Fibroblast of gingiva (primary cell): ENCODE results near the gene IKZF4.
"Not testable (repeated sequence)": the region's sequence is repeated elsewhere in the genome, so short reads cannot be mapped to it uniquely, and the experiment has no call there.

Experiments
- DNase-seq: peaks from one replicate; pipeline ENCODE4 v3.0.0-alpha.2; 2011; ENCODE audit warnings: low read depth

The IKZF4 gene

DNA sequence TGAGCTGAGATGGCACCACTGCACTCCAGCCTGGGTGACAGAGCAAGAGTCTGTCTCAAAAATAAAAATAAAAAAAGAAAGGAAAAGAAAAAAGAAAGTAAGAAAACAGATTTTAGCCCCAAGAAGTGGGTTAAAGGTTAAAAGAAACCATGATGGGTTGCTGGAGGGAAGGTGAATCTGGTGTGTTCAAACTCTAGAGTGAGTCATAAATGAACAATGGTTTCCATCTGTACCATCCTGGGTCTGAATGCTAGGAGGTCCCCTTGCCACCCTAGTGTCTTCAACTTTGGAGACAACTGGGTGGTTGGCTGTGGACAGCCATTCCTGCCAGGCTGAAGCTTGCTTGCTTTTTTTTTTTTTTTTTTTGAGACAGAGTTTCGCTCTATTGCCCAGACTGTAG, 19.3 kb downstream of the IKZF4 start:
- DNase-seq: no peak

DNA sequence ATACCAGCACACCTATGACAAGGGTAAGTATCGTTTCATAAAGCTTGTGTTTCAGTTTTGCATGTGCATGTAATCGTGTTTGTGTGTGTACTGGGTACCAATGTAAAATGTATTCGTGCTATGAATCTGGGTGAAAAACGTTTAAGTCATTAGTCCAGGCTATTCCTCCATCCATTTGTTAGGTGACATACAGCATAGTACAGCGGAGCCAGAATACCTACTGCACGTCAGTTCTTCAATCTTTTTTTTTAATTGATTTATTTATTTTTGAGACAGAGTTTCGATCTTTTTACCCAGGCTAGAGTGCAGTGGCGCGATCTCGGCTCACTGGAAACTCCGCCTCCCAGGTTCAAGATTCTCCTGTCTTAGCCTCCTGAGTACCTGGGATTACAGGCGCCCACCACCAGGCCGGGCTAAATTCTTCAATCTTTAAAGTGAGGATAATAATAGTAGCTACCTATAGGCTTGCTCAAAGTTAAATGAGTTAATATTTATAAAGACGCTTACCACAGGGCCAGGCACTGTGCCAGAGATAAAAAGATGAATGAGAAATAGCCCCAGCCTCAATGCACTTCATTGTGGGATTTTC, 20.2 kb downstream of the IKZF4 start:
- no peak for DNase-seq

DNA sequence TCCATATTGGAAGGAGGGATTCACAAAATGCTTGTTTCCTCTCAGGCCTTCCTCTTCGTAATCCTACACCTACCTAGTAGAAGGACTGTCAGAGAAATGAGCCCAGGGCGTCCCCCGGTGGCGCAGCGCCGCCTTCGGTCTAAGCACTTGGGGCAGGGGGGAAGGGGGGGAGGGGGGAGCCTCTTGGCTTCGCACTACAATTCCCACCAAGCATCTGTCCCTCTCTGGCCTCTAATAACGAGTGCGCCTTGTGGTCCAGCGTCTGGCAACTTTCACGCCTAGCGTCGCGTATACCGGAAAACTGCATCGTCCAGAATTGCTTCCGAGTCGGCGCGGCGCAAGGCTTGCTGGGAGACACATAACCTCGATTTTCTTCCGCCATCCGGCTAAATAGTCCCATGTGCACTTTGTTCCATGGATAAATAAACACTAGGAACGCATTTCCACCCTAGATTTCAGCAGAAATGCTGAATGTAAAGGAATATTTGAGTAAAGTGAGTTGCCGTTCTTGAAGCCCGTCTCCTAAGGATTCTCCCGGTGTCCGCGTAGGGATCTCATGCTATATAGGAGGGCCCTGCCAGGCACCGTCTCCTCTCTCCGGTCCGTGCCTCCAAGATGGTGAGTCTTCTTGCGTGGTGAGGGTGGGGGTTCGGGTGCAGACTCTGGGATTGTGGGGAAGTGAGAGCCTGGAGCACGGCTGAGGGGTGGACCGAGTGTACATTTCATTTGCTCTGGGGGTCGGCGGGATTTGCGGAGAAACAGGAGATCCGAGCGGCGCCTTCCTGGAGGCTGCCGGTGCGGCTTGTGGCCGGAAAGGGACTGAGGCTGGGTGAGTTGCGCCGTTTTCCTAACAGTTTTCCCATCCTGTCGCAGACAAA, 20.9 kb downstream of the IKZF4 start, which contains the start of gene RPS26:
Gene RPS26 (plus strand): TSS at position 367 of the 878 bp plus-strand sequence. CDS start 249 bp downstream, at position 616.
- peak; percentile 100 for DNase-seq

DNA sequence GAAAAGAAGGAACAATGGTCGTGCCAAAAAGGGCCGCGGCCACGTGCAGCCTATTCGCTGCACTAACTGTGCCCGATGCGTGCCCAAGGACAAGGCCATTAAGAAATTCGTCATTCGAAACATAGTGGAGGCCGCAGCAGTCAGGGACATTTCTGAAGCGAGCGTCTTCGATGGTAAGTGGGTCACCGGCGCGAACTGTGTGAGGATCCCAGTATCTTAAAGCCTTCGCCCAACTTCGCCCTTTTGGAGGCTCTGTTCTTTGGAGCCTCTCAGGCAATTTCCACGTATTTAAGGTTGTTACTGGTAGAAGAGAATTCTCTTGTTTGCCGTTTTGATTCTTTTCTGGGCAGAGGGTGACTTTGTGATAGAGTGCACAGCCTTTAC, 21.6 kb downstream of the IKZF4 start:
- DNase-seq: not testable (repeated sequence)

DNA sequence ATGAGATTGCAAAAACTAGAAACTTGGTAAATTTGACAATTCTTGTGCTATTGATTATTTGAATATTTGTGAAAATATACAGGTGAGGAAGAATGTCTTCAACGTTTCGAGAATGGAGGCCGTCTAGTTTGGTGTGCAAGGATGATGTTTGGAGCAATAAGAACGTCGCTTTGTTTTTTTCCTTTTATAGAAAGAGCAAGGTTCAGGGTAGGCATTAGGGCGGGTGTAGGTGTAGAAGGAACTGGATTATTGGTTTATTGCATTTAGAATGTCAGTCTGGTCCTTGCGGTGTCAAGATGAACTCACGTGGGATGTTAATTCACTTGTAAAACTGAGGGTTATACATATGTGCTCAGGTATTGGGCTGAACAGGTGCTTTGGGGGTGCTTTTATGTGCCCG, 22.0 kb downstream of the IKZF4 start:
- DNase-seq: no peak

DNA sequence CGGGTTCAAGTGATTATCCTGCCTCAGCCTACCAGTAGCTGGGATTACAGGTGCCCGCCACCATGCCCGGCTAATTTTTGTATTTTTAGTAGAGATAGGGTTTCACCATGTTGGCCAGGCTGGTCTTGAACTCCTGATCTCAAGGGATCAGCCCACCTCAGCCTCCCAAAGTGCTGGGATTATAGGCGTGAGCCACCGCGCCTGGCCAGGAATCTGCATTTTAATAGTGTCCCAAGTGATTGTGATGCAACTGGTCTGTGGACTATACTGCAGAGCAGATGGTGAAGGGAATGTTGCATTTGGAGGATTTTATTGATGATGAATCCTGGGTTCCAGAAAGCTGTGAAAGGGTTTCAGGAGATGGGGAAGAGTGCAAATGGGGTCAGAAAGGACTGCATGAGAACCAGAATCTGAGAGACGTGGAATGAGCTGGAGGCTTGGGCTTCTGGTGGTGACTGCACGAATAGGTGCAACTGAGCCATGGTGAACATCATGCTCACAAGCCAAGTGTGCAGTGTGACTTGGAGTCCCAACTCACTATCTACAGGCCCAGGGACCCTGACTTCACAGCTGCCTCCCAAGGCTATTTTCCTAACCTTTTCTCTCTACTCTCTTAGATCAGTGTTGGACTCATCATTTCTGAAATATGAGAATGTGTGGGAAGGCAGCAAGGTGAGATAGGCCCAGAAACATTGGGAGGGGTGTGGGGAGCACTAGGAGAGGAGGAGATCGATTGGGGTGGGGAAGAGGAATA, 25.4 kb downstream of the IKZF4 start:
- no peak for DNase-seq

DNA sequence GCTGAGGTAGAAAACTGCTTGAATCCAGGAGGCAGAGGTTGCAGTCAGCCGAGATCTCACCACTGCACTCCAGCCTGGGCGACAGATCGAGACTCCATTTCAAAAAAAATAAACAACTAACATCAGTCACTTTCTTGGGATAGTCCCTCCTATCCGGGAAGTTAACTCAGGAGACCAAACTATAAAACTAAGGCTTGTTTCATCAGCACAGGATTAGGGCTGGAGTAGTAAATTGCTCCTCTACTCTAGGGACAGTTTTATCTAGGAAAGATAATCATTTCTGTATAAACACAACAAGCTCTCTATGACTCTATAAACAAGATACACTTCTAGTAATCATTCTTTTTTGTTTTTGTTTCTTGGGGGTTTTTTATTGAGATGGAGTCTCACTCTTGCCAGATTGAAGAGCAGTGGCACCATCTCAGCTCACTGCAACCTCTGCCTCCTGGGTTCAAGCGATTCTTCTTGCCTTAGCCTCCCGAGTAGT, 32.6 kb downstream of the IKZF4 start:
- no peak for DNase-seq

DNA sequence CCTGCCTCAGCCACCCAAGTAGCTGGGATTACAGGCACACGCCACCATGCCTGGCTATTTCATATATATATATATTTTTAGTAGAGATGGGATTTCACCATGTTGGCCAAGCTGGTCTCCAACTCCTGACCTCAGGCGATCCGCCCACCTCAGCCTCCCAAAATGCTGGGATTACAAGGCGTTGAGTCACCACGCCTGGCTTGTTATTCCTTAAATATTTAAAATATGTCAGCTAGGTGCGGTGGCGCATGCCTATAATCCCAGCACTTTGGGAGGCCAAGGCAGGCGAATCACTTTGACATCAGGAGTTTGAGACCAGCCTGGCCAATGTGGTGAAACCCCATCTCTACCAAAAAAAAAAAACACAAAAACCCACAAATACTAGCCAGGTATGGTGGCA, 39.1 kb downstream of the IKZF4 start:
- peak; percentile 12 for DNase-seq

DNA sequence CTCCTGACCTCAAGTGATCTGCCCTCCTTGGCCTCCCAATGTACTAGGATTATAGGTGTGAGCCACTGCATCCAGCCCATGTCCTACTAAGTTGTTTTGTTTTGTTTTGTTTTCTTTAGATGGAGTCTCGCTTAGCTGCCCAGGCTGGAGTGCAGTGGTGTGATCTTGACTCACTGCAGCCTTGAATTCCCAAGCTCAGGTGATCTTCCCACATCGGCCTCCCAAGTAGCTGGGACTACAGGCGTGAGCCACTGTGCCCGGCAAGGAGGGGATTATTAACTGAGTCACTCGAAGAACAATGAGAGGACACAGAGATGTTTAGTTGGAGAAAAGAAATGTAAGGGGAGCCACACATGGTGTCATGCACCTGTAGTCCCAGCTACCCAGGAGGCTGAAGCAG, 41.1 kb downstream of the IKZF4 start:
- DNase-seq: no peak

DNA sequence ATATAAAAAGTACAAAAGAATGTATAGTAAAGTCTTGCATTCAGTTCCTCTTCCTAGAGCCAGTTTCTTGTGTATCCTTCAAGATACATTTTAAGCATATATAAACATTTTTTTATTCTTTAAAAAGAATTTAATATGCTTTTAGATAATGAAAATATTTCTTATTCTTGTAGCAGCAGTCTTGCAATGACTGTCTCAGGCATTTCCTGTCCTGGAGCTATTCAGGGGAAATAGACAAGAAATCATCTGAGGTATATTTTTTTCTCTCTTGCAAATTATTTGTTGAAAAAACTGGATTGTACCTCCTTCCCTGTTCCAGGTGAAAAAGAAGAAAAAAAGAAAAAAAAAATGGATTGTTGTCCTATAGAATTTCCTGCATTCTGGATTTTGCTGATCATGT, 42.2 kb downstream of the IKZF4 start:
- no peak for DNase-seq

DNA sequence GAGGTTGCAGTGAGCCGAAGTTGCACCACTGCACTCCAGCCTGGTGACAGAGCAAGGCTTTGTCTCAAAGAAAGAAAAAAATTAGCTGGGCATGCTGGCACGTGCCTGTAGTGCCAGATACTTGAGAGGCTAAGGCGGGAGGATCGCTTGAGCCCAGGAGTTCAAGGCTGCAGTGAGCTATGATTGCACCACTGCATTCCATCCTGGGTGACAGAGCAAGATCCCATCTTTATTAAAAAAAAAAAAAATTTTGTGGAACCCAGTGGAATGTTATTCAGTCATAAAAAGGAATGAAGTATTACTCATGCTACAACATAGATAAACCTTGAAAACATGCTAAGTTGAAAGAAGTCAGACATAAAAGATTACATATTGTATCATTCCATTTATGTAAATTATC, 50.8 kb downstream of the IKZF4 start:
- peak; percentile 42 for DNase-seq

DNA sequence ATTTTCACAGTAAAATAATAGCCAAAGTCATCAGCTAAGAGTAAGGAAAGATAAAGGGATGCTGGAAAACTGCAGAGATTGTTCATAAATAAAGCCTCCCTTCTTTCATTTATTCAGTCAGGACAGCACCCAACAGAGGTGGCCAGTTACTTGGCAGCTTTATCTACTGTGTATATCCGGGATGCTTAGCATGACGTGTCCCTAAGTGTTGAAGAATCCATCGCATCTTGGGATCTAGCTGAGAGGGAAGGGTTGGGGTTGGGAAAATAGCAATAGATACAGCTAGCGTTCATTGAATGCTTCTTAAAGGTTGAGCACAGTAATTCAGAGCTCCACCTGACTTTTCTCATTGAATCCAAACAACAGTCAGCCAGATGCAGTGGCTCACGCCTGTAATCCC, 53.6 kb downstream of the IKZF4 start:
- no peak for DNase-seq

DNA sequence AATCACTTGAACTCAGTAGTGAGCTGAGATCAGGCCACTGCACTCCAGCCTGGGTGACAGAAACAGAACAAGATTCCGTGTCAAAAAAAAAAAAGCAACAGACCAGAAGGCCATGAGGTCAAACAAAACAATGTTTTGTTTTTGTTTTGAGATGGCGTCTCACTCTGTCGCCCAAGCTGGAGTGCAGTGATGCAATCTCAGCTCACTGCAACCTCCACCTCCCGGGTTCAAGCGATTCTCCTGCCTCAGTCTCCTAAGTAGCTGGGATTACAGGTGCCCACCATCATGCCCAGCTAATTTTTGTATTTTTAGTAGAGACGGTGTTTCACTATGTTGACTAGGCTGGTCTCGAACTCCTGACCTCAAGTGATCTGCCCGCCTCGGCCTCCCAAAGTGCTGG, 57.1 kb downstream of the IKZF4 start:
- DNase-seq: not testable (repeated sequence)

DNA sequence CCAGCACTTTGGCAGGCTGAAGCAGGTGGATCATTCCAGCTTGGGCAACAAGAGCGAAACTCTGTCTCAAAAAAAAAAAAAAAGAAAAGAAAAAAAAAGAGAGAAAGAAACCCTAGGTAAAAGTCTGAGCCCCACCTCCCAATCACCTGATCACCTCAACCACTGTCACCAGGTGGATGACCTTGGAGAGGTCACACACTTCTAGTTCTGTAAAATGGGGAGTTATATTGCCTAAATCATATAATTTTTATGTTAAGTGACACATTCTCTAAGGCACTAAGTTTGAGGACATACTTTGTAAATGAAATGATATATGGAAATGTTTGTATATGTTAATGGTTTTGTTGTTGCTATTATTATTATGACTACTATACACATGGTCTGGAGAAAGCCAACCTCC, 57.6 kb downstream of the IKZF4 start:
- DNase-seq: no peak

DNA sequence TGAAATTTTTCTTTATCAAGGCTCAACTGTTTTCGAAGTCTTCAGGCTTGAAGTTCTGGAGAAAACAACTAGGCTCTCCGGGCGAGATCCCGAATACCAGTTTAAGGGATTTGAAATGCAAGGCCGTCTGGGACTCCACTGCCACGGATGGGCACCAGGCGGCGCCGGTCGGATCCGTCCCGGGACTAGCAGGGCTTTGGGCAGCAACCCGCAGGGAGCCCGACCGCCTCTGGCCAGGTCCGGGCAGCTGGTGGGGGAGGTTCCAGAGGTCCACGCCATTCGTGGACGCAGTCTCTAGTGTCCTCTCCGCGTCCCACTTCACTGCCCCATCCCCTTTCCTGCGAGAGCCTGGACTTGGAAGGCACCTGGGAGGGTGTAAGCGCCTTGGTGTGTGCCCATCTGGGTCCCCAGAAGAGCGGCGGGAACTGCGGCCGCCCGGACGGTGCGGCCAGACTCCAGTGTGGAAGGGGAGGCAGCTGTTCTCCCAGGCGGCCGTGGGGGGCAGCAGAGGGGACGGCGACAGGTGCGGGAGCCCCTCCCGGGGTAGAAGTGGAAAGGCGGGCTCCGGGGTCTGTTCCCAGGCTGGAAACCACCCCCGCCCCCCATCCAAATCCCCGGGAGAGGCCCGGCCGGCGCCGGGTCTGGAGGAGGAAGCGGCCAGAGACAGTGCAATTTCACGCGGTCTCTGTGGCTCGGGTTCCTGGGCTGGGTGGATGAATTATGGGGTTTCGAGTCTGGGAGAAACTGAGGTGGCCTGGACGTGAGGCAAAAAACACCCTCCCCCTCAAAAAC, 58.3 kb downstream of the IKZF4 start:
- peak; percentile 80 for DNase-seq

DNA sequence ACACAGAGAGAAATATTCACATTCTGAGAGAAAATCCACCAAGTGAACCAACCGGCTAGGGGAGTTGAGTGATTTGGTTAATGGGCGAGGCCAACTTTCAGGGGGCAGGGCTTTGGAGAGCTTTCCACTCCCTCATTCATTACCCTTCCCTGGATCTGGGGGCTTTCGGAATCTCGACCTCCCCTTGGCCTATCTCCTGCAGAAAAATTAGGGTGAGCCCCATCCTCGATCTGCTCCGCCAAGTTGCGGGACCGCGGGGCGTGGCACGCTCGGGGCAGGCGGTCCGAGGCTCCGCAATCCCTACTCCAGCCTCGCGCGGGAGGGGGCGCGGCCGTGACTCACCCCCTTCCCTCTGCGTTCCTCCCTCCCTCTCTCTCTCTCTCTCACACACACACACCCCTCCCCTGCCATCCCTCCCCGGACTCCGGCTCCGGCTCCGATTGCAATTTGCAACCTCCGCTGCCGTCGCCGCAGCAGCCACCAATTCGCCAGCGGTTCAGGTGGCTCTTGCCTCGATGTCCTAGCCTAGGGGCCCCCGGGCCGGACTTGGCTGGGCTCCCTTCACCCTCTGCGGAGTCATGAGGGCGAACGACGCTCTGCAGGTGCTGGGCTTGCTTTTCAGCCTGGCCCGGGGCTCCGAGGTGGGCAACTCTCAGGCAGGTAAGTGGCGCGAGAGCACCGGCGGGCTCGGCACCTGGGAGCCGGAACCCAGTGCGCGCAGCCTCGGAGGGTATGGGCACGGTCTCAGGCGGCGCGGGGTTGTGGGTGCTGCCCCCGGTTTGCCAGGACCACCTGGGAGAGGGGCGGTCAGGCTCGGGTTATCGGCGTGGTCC, 59.1 kb downstream of the IKZF4 start, which contains the start of gene ERBB3:
Gene ERBB3 (plus strand): TSS at position 443 of the 833 bp plus-strand sequence. CDS start 136 bp downstream, at position 579.
- peak; percentile 79 for DNase-seq

DNA sequence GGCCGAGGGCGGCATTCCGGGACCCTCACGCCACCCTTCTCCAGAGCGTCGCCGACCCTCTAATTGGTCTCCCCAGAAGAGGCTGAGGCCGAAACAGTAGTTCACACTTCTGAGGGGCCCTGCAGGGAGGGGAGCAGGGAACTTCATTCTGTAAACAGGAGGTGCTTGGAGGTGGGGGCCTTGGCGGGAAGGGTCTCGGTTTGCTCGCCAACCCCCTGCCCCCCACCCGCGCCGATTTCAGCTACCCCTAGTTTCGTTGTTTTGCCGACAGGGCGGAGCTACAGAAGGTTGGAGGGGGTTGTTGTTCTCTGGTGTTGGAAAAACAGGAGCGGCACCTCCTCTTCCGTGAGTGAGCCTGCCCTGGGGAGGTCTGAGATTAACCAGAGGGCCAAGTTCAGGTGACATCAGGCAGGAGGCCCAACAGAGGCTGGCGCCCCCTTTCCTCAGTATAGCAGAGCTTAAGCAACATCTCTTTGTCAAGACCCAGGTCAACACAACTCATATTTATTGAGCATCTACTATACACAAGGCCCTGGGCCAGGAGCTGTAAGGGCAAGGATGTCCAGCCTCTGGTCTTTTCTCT, 59.8 kb downstream of the IKZF4 start:
- no peak for DNase-seq

DNA sequence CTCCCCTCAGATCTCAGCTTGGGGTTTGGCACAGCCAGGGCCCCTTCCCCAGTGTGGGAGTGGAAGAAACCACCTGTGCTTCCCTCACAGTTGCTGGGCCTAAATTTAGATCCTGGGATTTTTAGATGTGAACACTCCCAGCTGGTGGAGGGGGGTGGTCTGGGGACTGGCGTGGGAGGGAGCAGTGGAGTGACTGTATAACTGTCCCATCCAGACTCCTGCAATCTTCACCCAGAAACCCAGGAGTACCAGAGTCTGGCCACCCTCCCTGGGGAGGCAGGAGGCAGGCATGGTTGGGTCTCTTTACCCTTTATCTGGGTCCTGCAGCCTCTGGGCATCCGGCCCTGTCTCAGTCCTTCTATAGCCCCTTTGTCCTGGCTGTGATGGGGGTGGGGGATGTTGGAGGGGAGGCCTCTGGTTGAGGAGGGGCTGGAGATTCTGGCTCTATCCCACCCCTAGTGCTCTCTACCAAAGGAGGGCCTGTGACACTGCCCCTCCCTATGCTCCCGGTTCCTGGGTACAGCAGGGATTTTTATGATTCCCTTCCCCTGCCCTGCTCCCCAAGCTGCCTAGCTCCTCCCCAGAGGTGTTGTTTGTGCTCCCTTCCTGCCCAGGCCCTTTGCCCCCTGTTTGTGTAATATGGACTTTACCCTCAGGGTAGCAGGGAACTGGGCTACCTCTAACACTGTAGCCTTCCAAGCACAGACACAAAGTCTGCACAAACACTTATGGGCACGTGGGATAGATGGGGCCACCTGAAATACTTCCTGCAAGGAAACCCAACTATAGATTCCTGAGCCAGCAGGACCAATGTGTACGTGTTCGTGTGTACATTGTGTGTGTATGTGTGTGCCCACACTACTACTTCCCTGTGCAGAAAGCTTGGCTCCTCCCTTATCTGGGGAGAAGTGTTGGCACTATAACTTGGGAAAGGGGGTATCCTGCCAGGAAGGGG, 60.8 kb downstream of the IKZF4 start:
- no peak for DNase-seq

DNA sequence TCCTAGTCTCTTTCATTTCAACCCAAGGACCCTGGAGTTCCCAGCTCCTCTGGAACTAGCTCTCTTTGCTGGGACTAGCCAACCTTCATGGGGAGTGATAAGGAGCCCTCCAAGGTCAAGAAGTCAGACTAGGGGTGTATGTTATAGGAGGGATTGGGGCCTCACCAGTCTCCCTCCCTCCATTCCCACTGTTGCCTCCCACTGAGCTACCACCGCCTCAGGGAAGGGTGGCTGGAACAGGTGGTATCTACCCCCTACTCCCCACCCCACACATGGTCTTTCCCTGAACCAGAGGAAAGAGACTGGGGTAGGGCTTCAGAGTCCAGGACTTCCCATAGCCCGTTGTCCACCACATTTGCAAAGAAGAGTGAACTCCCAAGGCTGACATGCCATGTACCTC, 61.5 kb downstream of the IKZF4 start:
- no peak for DNase-seq
